Adrenal gland (tissue), 5 donors: ENCODE data around the gene LIPC.

Experiments
- POLR2A ChIP-seq, 2 donors: fragments of 450-650 bp; IDR thresholded peaks; one replicate each; pipeline ENCODE4 v1.6.1; 2017; ENCODE audit warnings: antibody characterized with exemption in 2 of 2, mild to moderate bottlenecking in 2 of 2, moderate library complexity in 1 of 2
- TF ChIP-seq, protein P1 (sequence below), 6 experiments: fragments of 450-650 bp in 4 of 6; fragments of 200-600 bp in 2 of 6; sonication (generic) in 1 of 6; IDR thresholded peaks; 1 replicate in 5 of 6; 2 replicates in 1 of 6; pipeline versions ENCODE4 v1.5.1 to v1.8.0; 2016 to 2021; ENCODE audit warnings: antibody characterized with exemption in 6 of 6, mild to moderate bottlenecking in 2 of 6, moderate library complexity in 1 of 6
- donor health status: DM: no; HTN: no; CAD: no.

- TF ChIP-seq, protein P1, sequence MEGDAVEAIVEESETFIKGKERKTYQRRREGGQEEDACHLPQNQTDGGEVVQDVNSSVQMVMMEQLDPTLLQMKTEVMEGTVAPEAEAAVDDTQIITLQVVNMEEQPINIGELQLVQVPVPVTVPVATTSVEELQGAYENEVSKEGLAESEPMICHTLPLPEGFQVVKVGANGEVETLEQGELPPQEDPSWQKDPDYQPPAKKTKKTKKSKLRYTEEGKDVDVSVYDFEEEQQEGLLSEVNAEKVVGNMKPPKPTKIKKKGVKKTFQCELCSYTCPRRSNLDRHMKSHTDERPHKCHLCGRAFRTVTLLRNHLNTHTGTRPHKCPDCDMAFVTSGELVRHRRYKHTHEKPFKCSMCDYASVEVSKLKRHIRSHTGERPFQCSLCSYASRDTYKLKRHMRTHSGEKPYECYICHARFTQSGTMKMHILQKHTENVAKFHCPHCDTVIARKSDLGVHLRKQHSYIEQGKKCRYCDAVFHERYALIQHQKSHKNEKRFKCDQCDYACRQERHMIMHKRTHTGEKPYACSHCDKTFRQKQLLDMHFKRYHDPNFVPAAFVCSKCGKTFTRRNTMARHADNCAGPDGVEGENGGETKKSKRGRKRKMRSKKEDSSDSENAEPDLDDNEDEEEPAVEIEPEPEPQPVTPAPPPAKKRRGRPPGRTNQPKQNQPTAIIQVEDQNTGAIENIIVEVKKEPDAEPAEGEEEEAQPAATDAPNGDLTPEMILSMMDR (IDR thresholded peaks at IDR 0.05), result no peak
- no peak for TF ChIP-seq POLR2A (IDR thresholded peaks at IDR 0.05)
Observed at GRCh38 chr15:58556541-58556940, 124.8 kb downstream of the LIPC start.
